Activated CD8-positive, alpha-beta T cell treated with anti-CD3 and anti-CD28 coated beads, Interleukin-2, amount 10 ng/mL, durations not matched to agents 7 days and 5 days (primary cell): ENCODE data around the gene GRIA1. TPM values are rescaled to one million over a fixed set of nuclear protein-coding genes. Genes with fewer than 3 reads are reported as not detected.
"Not testable (repeated sequence)": the region's sequence is repeated elsewhere in the genome, so short reads cannot be mapped to it uniquely, and the experiment has no call there.

ENCODE experiments used
- ATAC-seq: fragments of 150-1000 bp; cut with Tn5 transposase; one replicate; pipeline ENCODE4 v1.10.0; 2021; ENCODE audit warnings: moderate library complexity
- CTCF ChIA-PET: fragments of 350-600 bp; sonication (Branson Sonifier 250); formaldehyde crosslinking; loops from one replicate; lab custom pipeline; 2021; ENCODE audit warnings: antibody characterized with exemption; lab: Charles Lee
- POLR2A ChIA-PET: fragments of 350-600 bp; sonication (Branson Sonifier 250); formaldehyde crosslinking; loops from one replicate; lab custom pipeline; 2021; ENCODE audit warnings: antibody characterized with exemption; lab: Charles Lee
- DNase-seq: peaks from one replicate; pipeline ENCODE4 v3.0.0-alpha.2; 2020
- H3K27ac Mint-ChIP-seq: one replicate; pipeline ENCODE4 v1.8.0; 2021; ENCODE audit warnings: mild to moderate bottlenecking, mixed read lengths
- H3K27me3 Mint-ChIP-seq: one replicate; pipeline ENCODE4 v1.8.0; 2021; ENCODE audit warnings: low read depth, mixed read lengths
- H3K36me3 Mint-ChIP-seq: one replicate; pipeline ENCODE4 v1.8.0; 2021; ENCODE audit warnings: low read depth, mixed read lengths
- H3K4me1 Mint-ChIP-seq: one replicate; pipeline ENCODE4 v1.8.0; 2021; ENCODE audit warnings: low read depth, mixed read lengths
- H3K4me3 Mint-ChIP-seq: one replicate; pipeline ENCODE4 v1.8.0; 2021; ENCODE audit warnings: mild to moderate bottlenecking, mixed read lengths
- H3K9me3 Mint-ChIP-seq: one replicate; pipeline ENCODE4 v1.8.0; 2022; ENCODE audit warnings: mixed read lengths; ENCODE audit not compliant: insufficient read depth
- total RNA-seq, 2 experiments: library from RNA; stranded (reverse); gene quantifications; one replicate each; pipeline ENCODE4 v1.2.3, GENCODE V29; 2021

GRIA1 gene
- total RNA-seq, 2 experiments from 2014 or later = not detected

DNA sequence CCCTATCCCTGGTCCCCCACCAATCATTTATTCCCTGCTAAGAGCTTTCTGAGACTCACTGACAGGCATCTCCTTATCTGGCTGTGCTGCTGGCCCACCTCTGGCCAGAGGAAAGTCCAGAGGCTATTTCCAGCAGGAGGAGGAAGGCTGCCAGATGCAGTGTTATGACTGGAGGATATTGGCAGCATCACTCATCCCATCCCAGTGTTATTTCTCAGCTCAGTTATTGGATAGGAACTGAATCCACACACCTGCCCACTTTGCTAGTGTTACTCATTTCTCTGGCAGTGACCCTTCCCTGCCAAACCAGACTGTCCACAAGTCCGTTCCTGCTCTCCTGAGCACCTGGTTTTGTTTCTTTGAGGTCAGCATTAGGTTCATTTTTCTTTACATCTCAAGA, 228.2 kb downstream of the GRIA1 start:
- H3K4me1 Mint-ChIP-seq = no peaks in the 10 kb centered on the region
- DNase-seq (no peak), ATAC-seq (no peak)
- H3K27me3 Mint-ChIP-seq = no peaks in the 10 kb centered on the region
- H3K36me3 Mint-ChIP-seq = no peaks in the 10 kb centered on the region
- no peaks in the 10 kb centered on the region for H3K9me3 Mint-ChIP-seq
- H3K4me3 Mint-ChIP-seq = no peak overlapping the region
- no peak overlapping the region for H3K27ac Mint-ChIP-seq
- ChIA-PET CTCF (no interaction called here), POLR2A (no interaction called here)

DNA sequence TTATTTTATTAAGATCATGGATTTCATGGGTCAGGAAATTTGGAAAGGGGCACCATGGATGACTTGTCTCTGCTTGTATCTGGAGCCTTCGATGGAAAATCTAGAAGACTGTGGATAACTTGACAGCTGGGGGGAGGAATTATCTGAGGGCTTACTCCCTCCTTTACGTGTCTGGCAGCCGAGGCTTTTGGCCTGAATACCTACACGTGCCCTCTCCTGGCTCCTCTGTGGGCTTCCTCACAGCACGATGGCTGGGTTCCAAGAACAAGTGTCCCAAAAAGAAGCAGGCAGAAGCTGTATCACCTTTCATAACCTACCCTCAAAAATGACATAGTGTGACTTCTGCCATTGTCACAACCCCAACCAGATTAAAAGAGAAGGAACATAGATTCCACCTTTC, 228.9 kb downstream of the GRIA1 start:
- ChIA-PET POLR2A (no interaction called here), CTCF (no interaction called here)
- H3K4me1 Mint-ChIP-seq = no peaks in the 10 kb centered on the region
- H3K4me3 Mint-ChIP-seq = no peak overlapping the region
- no peaks in the 10 kb centered on the region for H3K36me3 Mint-ChIP-seq
- DNase-seq (no peak), ATAC-seq (no peak)
- H3K27me3 Mint-ChIP-seq = no peaks in the 10 kb centered on the region
- H3K9me3 Mint-ChIP-seq = no peaks in the 10 kb centered on the region
- no peak overlapping the region for H3K27ac Mint-ChIP-seq

DNA sequence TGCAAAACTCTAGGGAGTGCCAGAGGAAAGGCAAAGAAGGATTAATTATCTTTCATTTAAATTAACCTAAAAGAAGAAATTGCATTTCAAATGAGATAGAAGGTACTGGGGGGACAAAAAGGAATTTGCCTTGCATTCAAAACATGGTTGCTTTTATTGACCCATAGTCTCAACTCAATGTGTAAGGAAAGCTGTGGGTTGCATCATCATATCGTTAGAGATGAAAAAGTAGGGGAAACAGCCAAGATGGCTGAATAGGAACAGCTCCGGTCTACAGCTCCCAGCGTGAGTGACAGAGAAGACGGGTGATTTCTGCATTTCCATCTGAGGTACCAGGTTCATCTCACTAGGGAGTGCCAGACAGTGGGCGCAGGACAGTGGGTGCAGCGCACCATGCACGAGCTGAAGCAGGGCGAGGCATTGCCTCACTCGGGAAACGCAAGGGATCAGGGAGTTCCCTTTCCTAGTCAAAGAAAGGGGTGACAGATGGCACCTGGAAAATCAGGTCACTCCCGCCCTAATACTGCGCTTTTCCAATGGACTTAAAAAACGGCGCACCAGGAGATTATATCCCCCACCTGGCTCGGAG, 232.6 kb downstream of the GRIA1 start:
- DNase-seq, H3K36me3 Mint-ChIP-seq, CTCF ChIA-PET, H3K27ac Mint-ChIP-seq, H3K4me3 Mint-ChIP-seq, POLR2A ChIA-PET, ATAC-seq, H3K27me3 Mint-ChIP-seq, H3K9me3 Mint-ChIP-seq, H3K4me1 Mint-ChIP-seq: not testable (repeated sequence)

DNA sequence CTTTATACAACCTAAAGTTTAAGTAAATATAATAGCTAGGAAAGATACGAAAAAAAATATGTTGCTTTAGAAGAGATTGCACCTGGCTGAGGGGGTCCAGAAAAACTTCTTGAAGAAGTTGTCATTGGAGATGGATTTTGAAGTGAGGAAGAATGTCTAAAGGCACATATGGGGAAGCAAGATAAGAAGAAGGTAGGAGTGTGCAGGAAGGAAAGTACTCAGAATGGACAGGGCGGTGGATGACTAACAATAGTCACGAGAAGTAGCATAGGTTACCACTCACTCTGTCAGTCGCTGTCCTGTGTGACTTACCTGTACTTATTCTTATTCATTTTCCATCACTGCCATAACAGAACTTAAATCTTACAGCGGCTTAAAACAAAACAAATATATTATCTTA, 251.6 kb downstream of the GRIA1 start:
- no peaks in the 10 kb centered on the region for H3K4me1 Mint-ChIP-seq
- no peak overlapping the region for H3K4me3 Mint-ChIP-seq
- H3K36me3 Mint-ChIP-seq = no peaks in the 10 kb centered on the region
- H3K27ac Mint-ChIP-seq = no peak overlapping the region
- ATAC-seq (no peak), DNase-seq (no peak)
- ChIA-PET POLR2A (no interaction called here), CTCF (no interaction called here)
- no peaks in the 10 kb centered on the region for H3K27me3 Mint-ChIP-seq
- H3K9me3 Mint-ChIP-seq = no peaks in the 10 kb centered on the region

DNA sequence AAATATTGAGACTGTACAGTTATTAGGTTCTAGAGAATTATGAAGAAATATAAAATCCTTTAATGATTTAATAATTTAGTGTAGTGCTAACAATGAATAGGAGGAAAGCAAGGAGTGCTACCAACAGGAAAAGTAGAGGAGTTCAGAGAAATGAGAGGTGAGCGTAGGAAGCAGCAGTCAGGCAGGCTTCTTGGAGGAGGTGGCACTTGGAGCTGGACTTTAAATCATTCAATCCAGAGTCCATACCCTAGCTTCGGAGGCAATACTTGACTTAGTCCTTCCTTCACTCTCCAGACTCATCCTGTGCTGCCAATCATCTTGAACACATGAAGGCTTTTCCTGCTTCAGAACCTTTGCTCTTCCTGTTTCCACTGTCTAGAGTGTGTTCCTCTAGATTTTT, 254.3 kb downstream of the GRIA1 start:
- DNase-seq = no peak
- CTCF ChIA-PET = no interaction called here
- no peaks in the 10 kb centered on the region for H3K9me3 Mint-ChIP-seq

DNA sequence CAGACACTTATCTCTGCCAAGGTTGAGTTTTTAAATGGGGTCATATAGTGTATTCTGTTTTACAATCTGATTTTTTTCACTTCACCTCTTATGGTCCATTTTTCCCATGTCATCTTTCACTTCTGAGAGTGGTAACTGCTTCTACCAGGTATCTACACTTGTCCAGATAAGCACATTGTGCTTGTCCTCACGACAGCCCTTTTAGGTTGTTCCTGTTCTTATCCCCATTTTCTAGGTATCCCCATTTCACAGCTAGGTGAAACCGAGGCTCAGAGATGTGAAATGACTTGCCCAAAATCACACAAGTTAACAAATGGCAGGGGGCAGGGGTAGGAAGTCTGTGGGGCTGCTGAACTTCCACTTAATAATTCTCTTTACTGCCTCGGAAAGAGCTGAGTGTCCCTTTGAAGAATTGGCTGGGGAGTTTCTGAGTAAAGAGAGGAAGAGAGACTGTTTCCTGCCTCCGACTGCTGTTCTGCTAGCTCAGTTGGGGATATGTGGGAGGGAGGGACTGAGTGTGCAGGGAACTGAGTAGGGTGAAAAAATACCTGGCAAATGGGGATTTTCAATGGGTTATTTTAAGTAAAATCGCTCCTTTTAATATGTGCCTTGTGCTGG, 255.4 kb downstream of the GRIA1 start:
- ATAC-seq (no peak), DNase-seq (no peak)
- ChIA-PET POLR2A (no interaction called here), CTCF (no interaction called here)
- no peaks in the 10 kb centered on the region for H3K27me3 Mint-ChIP-seq
- H3K4me3 Mint-ChIP-seq = no peak overlapping the region
- no peaks in the 10 kb centered on the region for H3K9me3 Mint-ChIP-seq
- H3K27ac Mint-ChIP-seq = no peak overlapping the region
- no peaks in the 10 kb centered on the region for H3K4me1 Mint-ChIP-seq
- H3K36me3 Mint-ChIP-seq = no peaks in the 10 kb centered on the region

More for the DNA sequence above, 254.3 kb downstream of the GRIA1 start:
- Mint-ChIP-seq H3K27me3 (no peaks in the 10 kb centered on the region), H3K36me3 (no peaks in the 10 kb centered on the region), H3K4me1 (no peaks in the 10 kb centered on the region), H3K4me3 (no peak overlapping the region), H3K27ac (no peak overlapping the region)
- POLR2A ChIA-PET = no interaction called here
- ATAC-seq = no peak

DNA sequence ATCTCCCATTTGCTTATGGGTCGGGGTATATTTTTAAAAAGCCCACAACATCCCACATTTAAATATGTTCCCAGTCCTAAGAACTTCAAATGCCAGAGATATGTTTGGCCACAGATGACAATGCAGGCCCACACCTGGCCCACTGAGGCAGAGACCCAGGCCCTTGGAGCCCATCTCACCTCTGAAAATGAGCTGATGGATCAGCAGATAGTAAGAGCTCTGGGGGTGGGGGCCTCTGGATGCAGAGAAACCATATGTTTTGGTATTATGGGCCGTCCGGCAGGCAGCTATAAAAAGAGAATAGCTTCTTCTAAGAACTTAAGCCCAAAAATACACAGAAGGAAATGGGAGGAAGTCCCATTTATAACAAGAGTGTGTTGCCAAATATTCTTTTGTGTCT, 256.0 kb downstream of the GRIA1 start:
- no peaks in the 10 kb centered on the region for H3K9me3 Mint-ChIP-seq
- H3K4me3 Mint-ChIP-seq = no peak overlapping the region
- no peaks in the 10 kb centered on the region for H3K27me3 Mint-ChIP-seq
- no peak for DNase-seq
- H3K27ac Mint-ChIP-seq = no peak overlapping the region
- POLR2A ChIA-PET = no interaction called here
- no peaks in the 10 kb centered on the region for H3K4me1 Mint-ChIP-seq
- ATAC-seq = no peak
- CTCF ChIA-PET = no interaction called here
- H3K36me3 Mint-ChIP-seq = no peaks in the 10 kb centered on the region

DNA sequence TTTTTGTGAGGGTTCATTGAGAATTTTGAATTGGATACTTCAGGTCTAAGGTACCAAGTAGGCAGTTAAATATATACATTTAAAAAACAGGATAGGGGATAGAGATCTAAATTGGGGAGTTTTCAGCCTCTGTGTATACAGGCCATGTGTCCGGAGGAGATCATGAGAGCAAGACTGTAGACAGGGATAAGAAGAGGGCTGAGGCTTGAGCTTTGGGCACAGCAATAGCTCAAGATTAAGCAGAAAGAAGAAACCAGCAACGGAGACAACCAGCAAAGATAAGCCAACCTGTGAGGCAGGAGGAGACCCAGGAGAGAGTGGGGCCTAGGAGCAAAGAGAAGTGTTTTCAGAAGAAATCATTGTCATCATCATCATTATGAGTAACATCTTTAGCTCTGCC, 258.4 kb downstream of the GRIA1 start:
- ChIA-PET CTCF (no interaction called here), POLR2A (no interaction called here)
- Mint-ChIP-seq H3K9me3 (no peaks in the 10 kb centered on the region), H3K4me1 (no peaks in the 10 kb centered on the region), H3K36me3 (no peaks in the 10 kb centered on the region), H3K27me3 (no peaks in the 10 kb centered on the region), H3K4me3 (no peak overlapping the region), H3K27ac (no peak overlapping the region)
- ATAC-seq (no peak), DNase-seq (no peak)

DNA sequence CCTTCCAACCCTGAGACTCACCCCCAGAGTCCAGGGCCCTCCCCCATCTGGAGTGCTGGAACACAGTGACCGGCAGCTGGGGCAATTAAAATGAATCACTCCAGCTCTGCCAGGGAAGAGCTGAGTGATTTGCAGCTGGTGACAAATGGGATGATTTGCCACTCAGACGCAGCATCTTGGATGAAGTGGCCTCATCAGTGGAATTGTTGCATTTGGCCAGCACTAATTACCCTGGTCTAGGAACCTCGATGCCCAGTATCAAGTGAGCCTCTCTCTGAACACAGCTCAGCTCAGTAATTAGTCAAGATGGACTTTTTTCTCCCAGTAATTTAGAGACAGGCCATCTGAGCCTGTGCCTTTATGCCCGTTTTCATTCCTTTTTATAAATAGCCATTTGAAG, 259.5 kb downstream of the GRIA1 start:
- no peak overlapping the region for H3K27ac Mint-ChIP-seq
- H3K9me3 Mint-ChIP-seq = no peaks in the 10 kb centered on the region
- ChIA-PET POLR2A (no interaction called here), CTCF (no interaction called here)
- no peak for DNase-seq
- H3K27me3 Mint-ChIP-seq = no peaks in the 10 kb centered on the region
- H3K36me3 Mint-ChIP-seq = no peaks in the 10 kb centered on the region
- ATAC-seq = no peak
- H3K4me1 Mint-ChIP-seq = no peaks in the 10 kb centered on the region
- H3K4me3 Mint-ChIP-seq = no peak overlapping the region

DNA sequence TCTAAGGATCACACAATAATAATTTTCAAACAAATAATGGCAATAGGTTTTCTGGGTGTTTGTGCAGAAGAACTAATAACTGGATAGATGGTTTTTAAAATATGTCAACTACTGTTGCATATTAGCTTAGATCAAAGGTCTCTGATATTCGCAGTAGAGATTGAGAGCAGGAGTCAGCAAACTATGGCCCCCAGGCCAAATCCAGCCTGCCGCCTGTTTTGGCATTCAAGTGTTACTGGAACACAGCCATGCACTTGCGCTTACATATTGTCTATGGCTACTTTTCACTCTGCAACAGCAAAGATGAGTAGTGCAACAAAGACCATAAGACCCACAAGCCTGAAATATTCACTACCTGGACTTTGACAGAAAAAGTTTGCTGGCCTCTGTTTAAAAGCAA, 260.8 kb downstream of the GRIA1 start:
- POLR2A ChIA-PET = no interaction called here

DNA sequence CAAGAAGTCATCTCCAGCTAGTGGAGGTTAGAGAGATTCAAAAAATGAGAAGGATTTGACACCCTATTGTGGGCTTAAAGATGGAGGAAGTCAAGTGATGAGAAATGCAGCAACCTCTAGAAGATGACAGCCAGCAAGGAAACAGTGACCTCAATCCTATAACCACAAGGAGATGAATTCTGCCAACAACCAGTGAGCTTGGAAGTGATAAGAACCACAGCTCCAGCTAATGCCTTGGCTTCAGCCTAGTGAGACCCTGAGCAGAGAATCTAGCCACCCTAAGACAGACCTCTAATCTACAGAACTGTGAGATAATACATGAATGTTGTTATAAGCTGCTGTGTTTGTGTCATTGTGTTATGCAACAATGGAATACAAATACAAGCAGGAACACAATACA, 262.4 kb downstream of the GRIA1 start:
- CTCF ChIA-PET = no interaction called here
- ATAC-seq (no peak), DNase-seq (no peak)
- Mint-ChIP-seq H3K9me3 (no peaks in the 10 kb centered on the region), H3K4me3 (no peak overlapping the region), H3K27ac (no peak overlapping the region), H3K4me1 (no peaks in the 10 kb centered on the region), H3K36me3 (no peaks in the 10 kb centered on the region), H3K27me3 (no peaks in the 10 kb centered on the region)
- POLR2A ChIA-PET = no interaction called here

More for the DNA sequence above, 260.8 kb downstream of the GRIA1 start:
- CTCF ChIA-PET = no interaction called here
- no peaks in the 10 kb centered on the region for H3K9me3 Mint-ChIP-seq
- no peaks in the 10 kb centered on the region for H3K27me3 Mint-ChIP-seq
- no peaks in the 10 kb centered on the region for H3K4me1 Mint-ChIP-seq
- DNase-seq = no peak
- no peak overlapping the region for H3K27ac Mint-ChIP-seq
- H3K4me3 Mint-ChIP-seq = no peak overlapping the region
- H3K36me3 Mint-ChIP-seq = no peaks in the 10 kb centered on the region
- ATAC-seq = no peak

DNA sequence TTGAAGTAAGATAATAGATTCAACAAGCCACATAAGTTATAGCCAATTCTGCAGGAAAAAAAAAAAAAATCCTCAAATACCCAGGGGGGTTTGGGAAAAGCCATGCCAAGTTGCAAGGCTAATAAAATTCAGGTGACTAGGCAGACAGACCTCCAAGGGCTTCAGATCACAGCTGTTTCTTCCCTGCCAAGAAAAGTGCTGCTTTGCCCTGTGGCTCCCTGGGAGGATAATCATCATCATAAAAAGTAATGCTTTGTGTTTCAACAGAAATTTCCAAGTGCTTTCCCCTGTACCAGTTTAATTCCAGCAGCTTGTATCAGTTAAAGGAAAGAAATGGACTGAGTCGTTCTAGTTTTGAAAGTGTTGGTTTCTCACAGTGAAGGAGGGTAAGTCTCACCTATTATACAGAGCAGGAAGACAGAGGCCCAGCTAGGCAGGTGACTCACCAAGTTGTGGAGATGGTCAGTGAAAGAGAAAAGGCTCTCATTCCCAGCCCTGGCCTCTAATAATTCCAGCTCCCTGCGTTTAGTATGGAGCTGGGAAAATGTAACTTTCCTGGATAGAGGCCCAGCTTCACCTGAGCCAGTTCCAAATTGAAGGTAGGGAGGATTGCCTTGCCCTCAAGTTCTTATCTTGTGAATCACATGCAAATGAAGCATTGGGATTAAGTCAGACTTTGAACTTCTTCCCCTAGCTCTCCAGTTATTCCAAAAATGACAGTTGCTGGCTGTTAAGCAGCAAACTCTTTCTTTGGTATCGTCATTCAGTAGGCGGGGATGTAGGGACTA, 263.4 kb downstream of the GRIA1 start:
- CTCF ChIA-PET = no interaction called here
- Mint-ChIP-seq H3K9me3 (no peaks in the 10 kb centered on the region), H3K27me3 (no peaks in the 10 kb centered on the region), H3K4me1 (no peaks in the 10 kb centered on the region), H3K27ac (no peak overlapping the region), H3K4me3 (no peak overlapping the region), H3K36me3 (no peaks in the 10 kb centered on the region)
- DNase-seq (no peak), ATAC-seq (no peak)
- POLR2A ChIA-PET = no interaction called here
